HG03432 (cell line): ENCODE data around the gene TAL2.

Experiments used
- ATAC-seq: cut with Tn5 transposase; IDR thresholded peaks from one replicate; pipeline ENCODE4 v1.9.1; 2021; ENCODE audit warnings: mild to moderate bottlenecking, moderate library complexity; ENCODE audit not compliant: unreplicated experiment

TAL2 gene

GRCh38 chr9:105662184-105663104, at the start of gene TAL2:
TSS of gene TAL2 (plus strand) at chr9:105662457. CDS start at chr9:105662497, 40 bp downstream.
- ATAC-seq: peak; percentile 92

- ATAC-seq: no peak
These were observed 41.3 kb upstream of the TAL2 start for GRCh38 chr9:105621001-105621400.

GRCh38 chr9:105625088-105625487, 37.2 kb upstream of the TAL2 start:
- no peak for ATAC-seq

GRCh38 chr9:105632807-105633206, 29.4 kb upstream of the TAL2 start:
- ATAC-seq: no peak

- no peak for ATAC-seq
These were observed 28.8 kb upstream of the TAL2 start for GRCh38 chr9:105633411-105633810.

- no peak for ATAC-seq
These were observed 25.9 kb upstream of the TAL2 start for GRCh38 chr9:105636331-105636730.

GRCh38 chr9:105637787-105638395, 24.4 kb upstream of the TAL2 start:
- no peak for ATAC-seq

GRCh38 chr9:105639936-105640335, 22.3 kb upstream of the TAL2 start:
- no peak for ATAC-seq

GRCh38 chr9:105643795-105644194, 18.5 kb upstream of the TAL2 start:
- no peak for ATAC-seq

GRCh38 chr9:105646879-105647594, 15.2 kb upstream of the TAL2 start:
- ATAC-seq: no peak

GRCh38 chr9:105647595-105648349, 14.5 kb upstream of the TAL2 start:
- no peak for ATAC-seq

- ATAC-seq: no peak
These were observed 10.5 kb upstream of the TAL2 start for GRCh38 chr9:105651806-105652205.

- peak; percentile 81 for ATAC-seq
These were observed 5.9 kb upstream of the TAL2 start for GRCh38 chr9:105656131-105656921.

- no peak for ATAC-seq
These were observed 3.9 kb upstream of the TAL2 start for GRCh38 chr9:105658351-105658750.

GRCh38 chr9:105661011-105661410, 1.2 kb upstream of the TAL2 start:
- ATAC-seq: no peak

GRCh38 chr9:105663914-105664313, 1.7 kb downstream of the TAL2 start:
- ATAC-seq: no peak

- ATAC-seq: no peak
These were observed 5.6 kb downstream of the TAL2 start for GRCh38 chr9:105667867-105668266.

- ATAC-seq: no peak
These were observed 8.1 kb downstream of the TAL2 start for GRCh38 chr9:105670315-105670714.

GRCh38 chr9:105670775-105671174, 8.5 kb downstream of the TAL2 start:
- no peak for ATAC-seq

- ATAC-seq: no peak
These were observed 10.5 kb downstream of the TAL2 start for GRCh38 chr9:105672711-105673234.
